NCI-H1092 treated with DMSO at 0.1 percent for 48 hours (cell line): ENCODE results near the gene RASA3.
A peak's percentile ranks its signal among the peaks of the same experiment; 100 is the strongest.
"Not testable (repeated sequence)": the region's sequence is repeated elsewhere in the genome, so short reads cannot be mapped to it uniquely, and the experiment has no call there.

ENCODE experiments used
- DNase-seq: peaks from one replicate; lab custom pipeline; 2025; lab: John Stamatoyannopoulos, UW

RASA3 gene

DNA sequence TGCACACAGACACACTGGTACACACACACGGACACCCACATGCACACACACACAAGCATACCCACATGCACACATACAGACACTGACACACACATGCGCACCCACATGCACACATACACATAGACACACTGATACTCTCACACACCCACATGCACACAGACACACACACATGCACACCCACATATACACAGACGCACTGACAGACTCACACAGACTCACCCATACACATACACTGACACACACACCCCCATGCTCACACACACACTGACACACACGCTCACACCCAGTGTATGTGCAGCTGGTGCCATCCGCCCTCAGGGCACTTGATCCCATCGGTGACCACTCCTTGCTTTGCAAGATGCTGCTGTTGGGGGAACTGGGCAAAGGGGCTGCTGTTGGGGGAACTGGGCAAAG is 9.7 kb upstream of the RASA3 start:
- DNase-seq = no peak

GRCh38 chr13:114141261-114141996 is 9.0 kb upstream of the RASA3 start:
- DNase-seq = no peak

DNA sequence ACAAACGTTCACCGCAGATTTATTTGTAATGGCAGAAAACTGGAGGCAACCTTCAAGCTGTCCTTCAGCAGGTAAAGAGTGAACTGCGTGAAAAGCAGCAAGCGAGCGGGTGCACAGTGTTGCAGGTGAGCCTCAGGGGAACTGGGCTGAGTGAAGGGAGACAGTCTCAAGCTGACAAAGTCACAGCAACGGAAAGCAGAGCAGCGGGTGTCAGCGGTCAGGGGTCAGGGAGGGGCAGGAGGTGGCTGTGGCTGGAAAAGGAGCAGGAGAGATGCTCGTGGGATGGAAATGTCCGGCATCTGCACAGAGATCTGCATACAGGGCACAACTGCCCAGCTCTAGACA is 8.5 kb upstream of the RASA3 start:
- no peak for DNase-seq

GRCh38 chr13:114140131-114140905 is 7.9 kb upstream of the RASA3 start:
- DNase-seq = no peak

DNA sequence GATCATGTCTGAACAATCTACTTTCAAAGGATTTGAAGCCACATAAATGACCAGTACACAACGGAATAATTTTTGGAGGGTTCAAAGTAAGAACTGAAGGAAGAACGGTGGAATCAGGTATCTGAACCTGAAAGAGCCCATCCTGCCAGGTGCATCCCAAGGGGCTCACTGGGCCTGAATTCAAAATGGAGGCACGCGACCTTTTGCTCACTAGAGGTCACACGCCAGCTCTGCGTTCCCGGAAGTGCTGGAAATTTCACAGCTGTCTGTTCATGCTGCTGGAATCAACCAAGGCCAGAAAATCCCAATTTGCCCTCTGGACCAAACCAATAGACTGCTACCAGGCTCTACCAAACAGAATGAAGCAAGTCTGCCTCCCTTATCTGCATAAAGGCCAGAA is 4.2 kb upstream of the RASA3 start:
- no peak for DNase-seq

GRCh38 chr13:114135731-114136171 is 3.3 kb upstream of the RASA3 start:
- DNase-seq = no peak

DNA sequence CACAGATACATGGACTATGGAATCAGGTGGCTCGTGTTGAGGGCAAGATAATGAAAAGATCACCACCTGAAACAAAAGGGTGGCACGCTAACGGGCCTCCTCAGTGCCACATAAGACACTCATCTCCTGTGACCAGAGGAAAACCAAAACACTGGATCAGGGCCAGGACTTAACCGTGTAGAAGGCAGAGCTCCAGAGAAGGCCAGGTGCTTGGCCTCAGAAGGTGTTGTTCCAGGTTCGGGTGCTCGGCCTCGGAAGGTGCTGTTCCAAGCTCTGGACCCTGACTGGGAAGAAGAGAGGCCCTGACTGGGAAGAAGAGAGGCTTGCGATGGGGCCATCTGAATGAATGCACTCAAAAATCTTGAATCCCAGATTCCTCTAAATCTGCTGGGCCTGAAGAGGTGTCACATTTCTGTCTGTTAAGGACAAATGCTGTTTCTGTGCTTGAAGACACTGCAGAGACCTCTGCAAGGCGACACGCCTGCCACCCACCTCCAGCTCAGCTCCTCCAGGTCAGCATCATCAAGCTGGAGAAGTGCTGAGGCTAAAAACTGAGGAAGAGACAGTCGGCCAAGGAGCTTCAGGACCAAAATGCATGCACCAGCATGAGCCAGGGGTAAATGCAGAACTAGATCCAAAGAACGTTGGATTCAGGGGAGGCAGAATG is 2.7 kb upstream of the RASA3 start:
- peak; percentile 45 for DNase-seq

DNA sequence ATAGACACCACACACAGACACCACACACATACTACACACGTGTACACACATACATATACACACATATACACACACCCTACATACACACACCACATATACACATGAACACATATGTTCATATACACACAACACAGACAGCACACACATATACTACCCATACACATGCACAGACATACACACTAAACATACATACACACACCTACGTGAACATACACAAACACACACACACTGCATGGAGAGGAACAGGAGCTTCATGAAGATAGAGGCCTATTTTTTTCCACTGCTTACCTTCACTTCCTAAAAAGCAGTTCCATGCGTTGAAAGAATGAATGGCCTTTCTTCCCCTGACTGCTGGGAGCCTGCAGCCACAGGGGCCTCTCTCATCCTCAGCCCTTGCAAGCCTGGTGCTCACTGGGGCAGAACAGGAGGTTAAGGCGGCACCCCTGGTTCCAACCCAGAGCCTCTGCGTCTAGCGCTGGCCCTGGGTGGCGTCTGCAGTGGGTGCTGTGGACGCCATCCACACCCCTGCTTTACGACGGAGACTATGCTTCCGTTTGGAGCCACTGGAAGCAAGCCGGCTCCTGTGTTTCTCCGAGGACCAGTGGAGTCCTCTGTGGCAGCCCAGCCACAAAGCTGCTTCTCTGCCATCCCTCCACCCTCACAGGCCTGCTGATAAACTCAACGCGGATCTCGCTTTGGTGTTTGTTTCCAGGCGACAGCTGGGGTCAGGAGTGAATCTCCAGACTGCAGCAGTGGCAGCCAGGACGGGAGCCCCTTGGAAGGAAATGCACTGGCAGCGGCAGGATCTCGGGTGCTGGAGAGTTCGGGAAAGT is 1.9 kb upstream of the RASA3 start:
- peak; percentile 47 for DNase-seq

DNA sequence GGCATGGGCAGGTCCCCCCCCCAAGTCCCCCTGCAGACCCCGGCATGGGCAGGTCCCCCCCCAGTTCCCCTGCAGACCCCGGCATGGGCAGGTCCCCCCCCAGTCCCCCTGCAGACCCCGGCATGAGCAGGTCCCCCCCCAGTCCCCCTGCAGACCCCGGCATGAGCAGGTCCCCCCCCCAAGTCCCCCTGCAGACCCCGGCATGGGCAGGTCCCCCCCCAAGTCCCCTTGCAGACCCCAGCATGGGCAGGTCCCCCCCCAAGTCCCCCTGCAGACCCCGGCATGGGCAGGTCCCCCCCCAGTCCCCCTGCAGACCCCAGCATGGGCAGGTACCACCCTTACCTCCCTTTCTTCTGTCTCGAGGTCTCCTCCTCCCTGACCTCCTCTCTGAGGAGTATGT is 1.1 kb upstream of the RASA3 start:
- not testable (repeated sequence) for DNase-seq

DNA sequence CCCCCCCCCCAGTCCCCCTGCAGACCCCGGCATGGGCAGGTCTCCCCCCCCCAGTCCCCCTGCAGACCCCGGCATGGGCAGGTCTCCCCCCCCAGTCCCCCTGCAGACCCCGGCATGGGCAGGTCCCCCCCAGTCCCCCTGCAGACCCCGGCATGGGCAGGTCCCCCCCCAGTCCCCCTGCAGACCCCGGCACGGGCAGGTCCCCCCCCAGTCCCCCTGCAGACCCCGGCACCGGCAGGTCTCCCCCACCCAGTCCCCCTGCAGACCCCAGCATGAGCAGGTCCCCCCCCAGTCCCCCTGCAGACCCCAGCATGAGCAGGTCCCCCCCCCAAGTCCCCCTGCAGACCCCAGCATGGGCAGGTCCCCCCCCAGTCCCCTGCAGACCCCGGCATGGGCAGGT is 703 bp upstream of the RASA3 start:
- DNase-seq = not testable (repeated sequence)

GRCh38 chr13:114131583-114132418 is 622 bp downstream of the RASA3 start:
- peak; percentile 49 for DNase-seq

DNA sequence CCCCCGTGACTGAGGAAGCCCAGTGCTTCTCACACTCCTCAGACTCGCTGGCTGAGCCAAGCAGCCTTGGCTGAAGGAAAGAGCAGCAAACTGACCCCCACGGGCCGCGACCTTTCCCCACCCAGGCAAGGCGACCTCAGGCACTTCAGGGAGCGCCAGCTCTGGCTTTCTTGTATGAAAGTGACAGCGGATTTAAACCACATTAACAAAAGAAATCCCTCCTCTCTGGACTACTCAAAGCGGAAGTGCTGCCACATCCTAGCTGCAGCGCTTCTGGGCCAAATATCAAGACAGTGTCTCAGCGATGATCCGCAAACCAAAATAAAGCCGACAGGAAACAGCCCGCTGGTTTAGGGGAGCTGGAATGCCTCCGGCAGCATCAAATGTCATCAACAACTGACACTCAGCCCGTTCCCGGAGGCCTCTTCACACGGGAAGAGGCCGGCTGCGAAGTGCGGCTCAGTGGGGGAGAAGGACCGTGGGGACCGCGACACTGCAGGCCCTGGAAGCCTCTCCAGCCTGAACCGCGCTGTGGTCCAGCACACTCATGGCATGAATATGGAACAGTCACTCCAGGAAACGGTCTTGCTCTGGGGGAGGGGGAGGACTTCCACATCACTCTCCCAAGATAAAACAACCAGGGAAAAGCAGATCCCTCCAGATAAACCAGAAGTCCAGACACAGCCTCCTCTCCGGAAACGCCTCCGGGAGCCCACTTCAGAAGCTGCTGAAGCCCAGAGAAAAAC is 1.4 kb downstream of the RASA3 start:
- peak; percentile 52 for DNase-seq

GRCh38 chr13:114130131-114130836 is 2.1 kb downstream of the RASA3 start:
- no peak for DNase-seq

DNA sequence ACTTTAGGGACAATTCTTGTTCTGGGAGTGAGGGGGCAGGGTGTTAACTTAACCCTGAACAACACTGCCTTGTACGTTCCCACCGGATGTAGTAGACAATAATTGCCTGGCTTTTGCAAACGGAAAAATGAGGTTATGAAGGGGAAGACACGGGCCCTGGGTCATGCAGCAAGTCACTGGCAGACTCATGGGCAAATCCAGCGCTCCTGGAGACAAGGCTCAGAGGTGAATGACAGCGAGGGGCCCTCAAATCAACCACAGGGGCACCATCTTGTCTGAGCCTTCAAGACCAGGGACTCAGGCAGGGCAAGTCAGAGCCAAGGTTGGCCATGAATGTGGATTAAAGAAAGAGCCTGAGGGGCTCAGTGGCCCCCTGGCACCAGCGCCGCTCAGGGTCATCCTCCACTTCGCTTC is 2.8 kb downstream of the RASA3 start:
- DNase-seq = no peak

GRCh38 chr13:114128624-114129522 is 3.5 kb downstream of the RASA3 start:
- no peak for DNase-seq

DNA sequence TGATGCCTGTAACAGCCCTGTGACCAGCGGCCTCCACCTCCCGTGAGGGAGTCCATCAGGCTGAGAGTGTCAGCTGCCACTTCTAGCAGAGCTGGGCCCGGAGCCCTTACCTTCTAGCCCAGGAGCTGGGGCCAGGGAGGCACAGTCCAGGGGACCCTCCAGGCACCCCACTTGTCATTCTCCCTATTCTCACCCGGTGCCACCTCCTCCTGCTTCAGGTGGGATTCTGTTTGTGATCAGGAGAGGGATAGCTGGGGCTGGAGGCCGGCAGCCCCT is 4.1 kb downstream of the RASA3 start:
- no peak for DNase-seq

DNA sequence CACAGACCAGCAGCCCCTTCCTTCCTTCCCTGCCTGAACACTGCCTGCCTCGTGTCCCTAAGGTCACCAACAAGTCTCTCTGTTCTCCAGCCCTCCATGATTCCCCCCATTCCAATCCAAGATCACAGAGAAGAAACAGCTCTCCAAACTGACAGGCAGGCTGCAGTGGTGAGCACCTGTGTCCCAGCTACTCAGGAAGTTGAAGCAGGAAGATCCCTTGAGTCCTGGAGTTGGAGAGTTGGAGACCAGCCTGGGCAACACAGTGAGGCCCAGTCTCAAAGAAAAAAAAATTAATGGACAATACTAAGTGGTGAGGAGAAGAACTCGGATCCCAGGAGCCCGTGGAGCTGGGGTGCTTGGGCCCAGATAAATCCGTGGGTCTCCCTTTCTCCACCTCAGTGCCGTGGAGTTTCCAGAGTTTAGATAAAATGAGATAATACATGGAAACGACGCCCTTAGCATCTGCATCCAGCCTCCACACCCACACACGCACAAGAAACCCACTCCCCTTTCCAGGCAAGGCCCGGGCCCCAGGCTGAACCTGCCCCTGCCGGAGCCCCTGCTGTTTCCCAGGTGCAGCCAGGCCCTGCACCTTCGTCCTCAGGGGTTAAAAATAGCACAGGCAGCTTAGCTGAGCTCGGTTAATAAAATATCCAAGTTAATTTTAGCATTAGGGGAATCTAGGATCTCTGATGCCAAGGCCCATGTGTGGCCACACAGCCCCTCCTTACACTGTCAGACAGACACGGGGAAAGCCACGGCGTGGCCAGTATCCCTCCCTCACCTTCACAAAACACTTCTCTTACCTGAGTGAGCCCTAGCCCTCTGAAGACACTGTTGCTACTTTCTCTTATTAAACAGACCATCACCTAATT is 4.7 kb downstream of the RASA3 start:
- no peak for DNase-seq
